IMR-90 (cell line): ENCODE results near the gene GPC6.
A peak's percentile ranks its signal among the peaks of the same experiment; 100 is the strongest.

Source experiments
- BHLHE40 ChIP-seq: fragments of 150-350 bp; IDR thresholded peaks from 2 replicates; pipeline ENCODE4 v1.6.1; 2016; ENCODE audit warnings: mild to moderate bottlenecking, low read depth, low read length
- CEBPB ChIP-seq: IDR thresholded peaks from 2 replicates; pipeline ENCODE4 v1.6.1; 2012; ENCODE audit warnings: low read depth, low read length, improper control_type of control experiment
- CTCF ChIP-seq: conservative IDR thresholded peaks from 2 replicates; pipeline ENCODE4 v1.5.1; 2012; ENCODE audit warnings: mild to moderate bottlenecking, low read depth, low read length, improper control_type of control experiment
- MAFK ChIP-seq: IDR thresholded peaks from 2 replicates; pipeline ENCODE4 v1.6.1; 2012; ENCODE audit warnings: low read depth, low read length, improper control_type of control experiment
- POLR2A ChIP-seq: IDR thresholded peaks from 2 replicates; pipeline ENCODE4 v1.6.1; 2012; ENCODE audit warnings: mild to moderate bottlenecking, low read depth, low read length

- TF ChIP-seq CTCF (peak; percentile 40), CEBPB (no peak), MAFK (no peak), POLR2A (no peak), BHLHE40 (no peak)
Measured at GRCh38 chr13:94192431-94192975, 965.9 kb downstream of the GPC6 start.
